ENCODE measurements around the gene JAK1.

DNA sequence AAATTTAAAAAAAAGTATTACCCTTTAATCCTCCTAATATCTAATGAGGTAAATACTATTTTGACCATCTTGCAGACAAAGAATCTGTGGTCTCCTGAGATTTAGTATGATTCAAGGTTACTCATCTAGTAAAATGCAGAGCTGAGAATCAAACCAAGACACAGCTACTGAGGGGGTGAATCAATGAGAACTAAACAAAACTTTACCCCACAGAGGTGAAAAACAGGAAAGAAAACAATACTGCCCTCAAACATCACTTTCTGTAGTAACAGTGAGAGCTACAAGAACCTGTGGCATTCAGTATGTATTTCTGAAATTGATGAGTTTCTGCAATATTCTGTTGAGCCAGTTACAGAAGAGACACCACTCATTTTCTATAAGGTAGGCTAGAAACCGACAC, 85.1 kb downstream of the JAK1 start:
- TF ChIP-seq GATA2 (IDR thresholded peaks at IDR 0.05; ENCODE audit: low read depth, low read length) (no peak), GATA3 (IDR thresholded peaks at IDR 0.05; ENCODE audit: low read depth, low read length) (no peak)

All from SH-SY5Y (cell line).